GM12878 (cell line): ENCODE measurements around the gene UBAP1L. TPM values are rescaled to one million over a fixed set of nuclear protein-coding genes. Genes with fewer than 3 reads are reported as not detected.
A peak's percentile ranks its signal among the peaks of the same experiment; 100 is the strongest.

Source experiments
- ATAC-seq: fragments of 200-7000 bp; cut with Tn5 transposase; 3 replicates; pipeline ENCODE4 v1.9.1; 2020; ENCODE audit warnings: mild to moderate bottlenecking, moderate library complexity
- BruUV-seq: library from RNA; stranded (reverse); fragments of 400-500 nt; replicated peaks from 2 replicates; lab custom pipeline; 2021; lab: Mats Ljungman, UMichigan
- CTCF ChIA-PET: fragments of 300-600 bp; sonication (Branson Sonifier 250); formaldehyde crosslinking; extraction: SDS; loops from one replicate; lab custom pipeline; 2021; ENCODE audit warnings: inconsistent platforms; lab: Yijun Ruan, JAX
- POLR2A ChIA-PET: fragments of 350-600 bp; formaldehyde crosslinking; extraction: SDS; loops from one replicate; lab custom pipeline; 2021; ENCODE audit warnings: inconsistent platforms; lab: Charles Lee
- RAD21 ChIA-PET: fragments of 300-600 bp; sonication (Branson Sonifier 250); formaldehyde crosslinking; loops from one replicate; lab custom pipeline; 2023; ENCODE audit warnings: antibody characterized with exemption; ENCODE audit not compliant: unreplicated experiment; lab: Charles Lee
- SMC1A ChIA-PET: fragments of 300-600 bp; sonication (Branson Sonifier 250); formaldehyde crosslinking; loops from one replicate; lab custom pipeline; 2023; ENCODE audit not compliant: unreplicated experiment, uncharacterized antibody; lab: Charles Lee
- DNase-seq: peaks from one replicate; pipeline ENCODE4 v3.0.0-alpha.2; 2011; ENCODE audit warnings: low read depth, low spot score
- FAIRE-seq: peaks from 3 replicates; lab custom pipeline; 2011; peaks lifted over from hg19 to GRCh38; lab: Jason Lieb, UNC
- H2AFZ ChIP-seq: 2 replicates; pipeline ENCODE4 v1.6.0; 2011; ENCODE audit warnings: low read depth, low read length, control low read depth; ENCODE audit not compliant: control insufficient read depth
- H3K27ac ChIP-seq: 2 replicates; pipeline ENCODE4 v1.5.1; 2011; ENCODE audit warnings: control low read depth; ENCODE audit not compliant: control insufficient read depth, insufficient read depth
- H3K27me3 ChIP-seq, 2 experiments: replicated peaks in 1 of 2; 2 replicates each; pipeline versions ENCODE4 v1.6.0 to v1.6.1; 2011; ENCODE audit warnings: low read length in 1 of 2; ENCODE audit not compliant: control insufficient read depth in 2 of 2, insufficient read depth in 2 of 2
- H3K36me3 ChIP-seq, 2 experiments: 2 replicates each; pipeline ENCODE4 v1.5.1; 2011; ENCODE audit warnings: low read length in 1 of 2; ENCODE audit not compliant: control insufficient read depth in 2 of 2, insufficient read depth in 2 of 2
- H3K4me1 ChIP-seq: 2 replicates; pipeline ENCODE4 v1.6.1; 2011; ENCODE audit warnings: mild to moderate bottlenecking, low read length, moderate library complexity, mixed read lengths; ENCODE audit not compliant: control insufficient read depth, insufficient read depth
- H3K4me2 ChIP-seq: 2 replicates; pipeline ENCODE4 v1.6.0; 2011; ENCODE audit warnings: control low read depth; ENCODE audit not compliant: control insufficient read depth, insufficient read depth
- H3K4me3 ChIP-seq: fragments of 200-600 bp; sonication (generic); 2 replicates; pipeline ENCODE4 v1.5.1; 2016
- H3K79me2 ChIP-seq: 2 replicates; pipeline ENCODE4 v1.6.0; 2011; ENCODE audit warnings: low read length; ENCODE audit not compliant: control insufficient read depth, insufficient read depth
- H3K9ac ChIP-seq: 2 replicates; pipeline ENCODE4 v1.8.0; 2011; ENCODE audit warnings: low read length, control low read depth, mixed read lengths; ENCODE audit not compliant: control insufficient read depth, insufficient read depth
- H3K9me3 ChIP-seq: replicated peaks from 3 replicates; pipeline ENCODE4 v1.5.1; 2011; ENCODE audit warnings: mild to moderate bottlenecking, low read length; ENCODE audit not compliant: control insufficient read depth, insufficient read depth
- H4K20me1 ChIP-seq: 2 replicates; pipeline ENCODE4 v1.6.0; 2011; ENCODE audit not compliant: control insufficient read depth, insufficient read depth
- CHD2 ChIP-seq: IDR thresholded peaks from 2 replicates; pipeline ENCODE4 v1.6.1; 2011; ENCODE audit warnings: low read depth, low read length, improper control_type of control experiment, borderline replicate concordance
- HCFC1 ChIP-seq: fragments of 150-350 bp; IDR thresholded peaks from 2 replicates; pipeline ENCODE4 v1.6.1; 2014; ENCODE audit warnings: low read length
- IKZF2 ChIP-seq, 2 experiments: fragments of 450-650 bp; IDR thresholded peaks; 2 replicates each; pipeline ENCODE4 v1.6.1; 2017; ENCODE audit warnings: mild to moderate bottlenecking in 2 of 2, moderate library complexity in 2 of 2
- POU2F2 ChIP-seq: IDR thresholded peaks from 3 replicates; pipeline ENCODE4 v1.6.1; 2011; ENCODE audit warnings: low read depth, mild to moderate bottlenecking, low read length, borderline replicate concordance
- TCF3 ChIP-seq: IDR thresholded peaks from 2 replicates; pipeline ENCODE4 v1.6.1; 2012; ENCODE audit warnings: low read depth, mild to moderate bottlenecking, low read length, borderline replicate concordance; ENCODE audit not compliant: insufficient read depth
- WRNIP1 ChIP-seq: IDR thresholded peaks from 2 replicates; pipeline ENCODE4 v1.6.1; 2011; ENCODE audit warnings: low read depth, low read length, improper control_type of control experiment, borderline replicate concordance
- ZBED1 ChIP-seq: IDR thresholded peaks from 2 replicates; pipeline ENCODE4 v1.6.1; 2016; ENCODE audit warnings: borderline replicate concordance
- WGBS: methylation state at CpG from one replicate; pipeline ENCODE4 v1.1.6; 2016; ENCODE audit warnings: low lambda C conversion rate; ENCODE audit not compliant: insufficient replicate concordance, insufficient coverage; ENCODE audit errors: missing lambda C conversion rate; 5-methylcytosine and 5-hydroxymethylcytosine counted together
- in situ Hi-C: fragments of 300-500 bp; cut with MboI; formaldehyde crosslinking; loops from 9 replicates; pipeline ENCODE4 v1.14.3; 2018; ENCODE audit warnings: mixed read lengths
- intact Hi-C: fragments of 100-400 bp; cut with micrococcal nuclease; formaldehyde crosslinking; loops from one replicate; pipeline ENCODE4 v1.14.2; 2022; ENCODE audit not compliant: unreplicated experiment
- polyA plus RNA-seq, 11 experiments: library from polyadenylated mRNA; depleted of rRNA in 4 of 11; unstranded in 6 of 11; stranded (reverse) in 5 of 11; fragments of >200 nt; fragmentation: Nextera tagmentation in 4 of 11; fragmentation: Illumina TruSeq in 1 of 11; extraction: Ambion mirVana in 4 of 11; extraction: Trizol in 1 of 11; gene quantifications; 1 replicate in 1 of 11; 2 replicates in 10 of 11; pipeline versions ENCODE4 v1.2.1 to v1.2.3, GENCODE V29; 2011 to 2016; ENCODE audit warnings: inconsistent platforms in 2 of 11, missing spikeins in 2 of 11, low read depth in 1 of 11
- total RNA-seq, 4 experiments: library from RNA; depleted of rRNA in 3 of 4; stranded (reverse); fragments of >200 nt in 3 of 4; fragmentation: Illumina TruSeq in 1 of 4; extraction: Trizol in 1 of 4; gene quantifications; 2 replicates each; pipeline versions ENCODE4 v1.2.1 to v1.2.3, GENCODE V29; 2013 to 2021
- TF ChIP-seq, protein P1 (sequence below): IDR thresholded peaks from 2 replicates; pipeline ENCODE4 v1.6.1; 2011; ENCODE audit warnings: low read depth, low read length, improper control_type of control experiment, borderline replicate concordance
- TF ChIP-seq, protein P2 (sequence below): fragments of 150-350 bp; IDR thresholded peaks from 2 replicates; pipeline ENCODE4 v1.6.1; 2014; ENCODE audit warnings: mild to moderate bottlenecking, low read depth, low read length
- TF ChIP-seq, protein P3 (sequence below): IDR thresholded peaks from 2 replicates; pipeline ENCODE4 v1.6.1; 2012; ENCODE audit warnings: improper control_type of control experiment, low read depth, low read length; ENCODE audit not compliant: insufficient replicate concordance

The UBAP1L gene
- total and polyA plus RNA-seq, 10 of the 15 experiments (the other 5 are each of a cell fraction or from before 2014, with no cell fraction given) = 0.03 to 2.6 (median 1.0) TPM

DNA sequence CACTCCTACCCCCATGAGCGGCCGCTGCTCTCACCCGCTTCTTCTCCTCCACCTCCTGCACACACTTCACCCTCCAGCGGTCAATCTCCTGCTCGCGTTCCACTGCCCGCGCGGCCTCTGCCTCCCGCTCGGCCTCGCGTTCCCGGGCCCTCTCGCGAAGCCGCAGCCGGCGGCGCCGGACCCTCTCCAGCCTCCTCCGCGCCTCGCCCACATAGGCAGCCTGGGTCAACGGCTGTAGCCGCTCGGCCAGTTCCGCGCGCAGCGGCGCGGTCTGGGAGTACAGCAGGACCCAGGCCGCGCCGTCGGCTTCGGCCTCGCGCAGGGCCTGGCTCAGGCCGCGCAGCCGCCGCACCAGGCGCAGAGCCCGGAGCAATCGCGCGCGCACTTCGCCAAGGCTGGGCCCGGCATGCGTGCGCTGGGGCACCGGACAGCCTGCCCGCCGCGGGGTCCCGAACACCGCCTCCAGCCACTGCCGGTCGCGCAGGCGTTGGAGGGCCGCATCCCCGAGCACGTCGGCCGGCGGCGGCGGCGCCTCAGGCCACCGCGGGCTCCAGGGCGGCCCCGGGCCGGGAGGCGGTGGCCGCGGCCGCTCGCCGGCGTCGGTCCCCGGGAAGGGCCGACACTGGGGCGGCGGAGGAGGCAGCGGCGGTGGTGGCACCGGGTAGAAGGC is 18.0 kb upstream of the UBAP1L start:
- in situ Hi-C loops (no loop called here), intact Hi-C loops (no loop called here)
- no peaks in the 10 kb centered on the region for H3K27me3 ChIP-seq
- peak overlapping the region; percentile 62 for H3K27ac ChIP-seq
- peak overlapping the region; percentile 89 for H3K4me2 ChIP-seq
- H3K79me2 ChIP-seq = peaks cover 17% of the 10 kb centered on the region
- no peak for DNase-seq
- H3K4me3 ChIP-seq = peak overlapping the region; percentile 89
- ChIA-PET SMC1A (no interaction called here), RAD21 (interaction anchor here (1.2 to 1.3 kb wide), 2 partner anchors 49 to 52 kb away, joined by 3 to 7 read pairs; partner anchors contain the start of gene CLPX), POLR2A (interaction anchor here (0.5 to 1.3 kb wide), 6 partner anchors 40 to 177 kb away, joined by 3 to 7 read pairs (median 4); partner anchors contain the start of genes CLPX and PARP16), CTCF (interaction anchor here (0.6 to 1.5 kb wide), 4 partner anchors 16 to 252 kb away, joined by 3 to 4 read pairs (median 3); no protein-coding TSS in a partner anchor)
- peak; percentile 75 for ATAC-seq
- peak overlapping the region; percentile 99 for H2AFZ ChIP-seq
- H3K4me1 ChIP-seq = 0 out of 2 replicates have a peak, but pooled peaks cover 2% of the 10 kb centered on the region
- no peaks in the 10 kb centered on the region; the same call in 2 of the 3 replicates for H3K9me3 ChIP-seq
- peaks cover 2% of the 10 kb centered on the region; the same call in 1 of the 2 replicates for H4K20me1 ChIP-seq
- no TSS peak for BruUV-seq
- no peak for FAIRE-seq
- H3K36me3 ChIP-seq = peaks cover 4 to 16% of the 10 kb centered on the region in 2 experiments
- peak overlapping the region; percentile 84 for H3K9ac ChIP-seq
- WGBS = under 1% methylated on average over 86 of the region's 93 CpGs
- TF ChIP-seq IKZF2 (IDR thresholded peaks at IDR 0.05) (no peak), HCFC1 (no peak), CHD2 (0 out of 2 replicates have a peak, but pooled peaks have one; percentile 44), TCF3 (0 out of 2 replicates have a peak, but pooled peaks have one; percentile 7), WRNIP1 (no peak), ZBED1 (no peak), POU2F2 (no peak)
- TF ChIP-seq, protein P1, sequence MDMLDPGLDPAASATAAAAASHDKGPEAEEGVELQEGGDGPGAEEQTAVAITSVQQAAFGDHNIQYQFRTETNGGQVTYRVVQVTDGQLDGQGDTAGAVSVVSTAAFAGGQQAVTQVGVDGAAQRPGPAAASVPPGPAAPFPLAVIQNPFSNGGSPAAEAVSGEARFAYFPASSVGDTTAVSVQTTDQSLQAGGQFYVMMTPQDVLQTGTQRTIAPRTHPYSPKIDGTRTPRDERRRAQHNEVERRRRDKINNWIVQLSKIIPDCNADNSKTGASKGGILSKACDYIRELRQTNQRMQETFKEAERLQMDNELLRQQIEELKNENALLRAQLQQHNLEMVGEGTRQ = no peak
- TF ChIP-seq, protein P2, sequence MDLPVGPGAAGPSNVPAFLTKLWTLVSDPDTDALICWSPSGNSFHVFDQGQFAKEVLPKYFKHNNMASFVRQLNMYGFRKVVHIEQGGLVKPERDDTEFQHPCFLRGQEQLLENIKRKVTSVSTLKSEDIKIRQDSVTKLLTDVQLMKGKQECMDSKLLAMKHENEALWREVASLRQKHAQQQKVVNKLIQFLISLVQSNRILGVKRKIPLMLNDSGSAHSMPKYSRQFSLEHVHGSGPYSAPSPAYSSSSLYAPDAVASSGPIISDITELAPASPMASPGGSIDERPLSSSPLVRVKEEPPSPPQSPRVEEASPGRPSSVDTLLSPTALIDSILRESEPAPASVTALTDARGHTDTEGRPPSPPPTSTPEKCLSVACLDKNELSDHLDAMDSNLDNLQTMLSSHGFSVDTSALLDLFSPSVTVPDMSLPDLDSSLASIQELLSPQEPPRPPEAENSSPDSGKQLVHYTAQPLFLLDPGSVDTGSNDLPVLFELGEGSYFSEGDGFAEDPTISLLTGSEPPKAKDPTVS = no peak
- TF ChIP-seq, protein P3, sequence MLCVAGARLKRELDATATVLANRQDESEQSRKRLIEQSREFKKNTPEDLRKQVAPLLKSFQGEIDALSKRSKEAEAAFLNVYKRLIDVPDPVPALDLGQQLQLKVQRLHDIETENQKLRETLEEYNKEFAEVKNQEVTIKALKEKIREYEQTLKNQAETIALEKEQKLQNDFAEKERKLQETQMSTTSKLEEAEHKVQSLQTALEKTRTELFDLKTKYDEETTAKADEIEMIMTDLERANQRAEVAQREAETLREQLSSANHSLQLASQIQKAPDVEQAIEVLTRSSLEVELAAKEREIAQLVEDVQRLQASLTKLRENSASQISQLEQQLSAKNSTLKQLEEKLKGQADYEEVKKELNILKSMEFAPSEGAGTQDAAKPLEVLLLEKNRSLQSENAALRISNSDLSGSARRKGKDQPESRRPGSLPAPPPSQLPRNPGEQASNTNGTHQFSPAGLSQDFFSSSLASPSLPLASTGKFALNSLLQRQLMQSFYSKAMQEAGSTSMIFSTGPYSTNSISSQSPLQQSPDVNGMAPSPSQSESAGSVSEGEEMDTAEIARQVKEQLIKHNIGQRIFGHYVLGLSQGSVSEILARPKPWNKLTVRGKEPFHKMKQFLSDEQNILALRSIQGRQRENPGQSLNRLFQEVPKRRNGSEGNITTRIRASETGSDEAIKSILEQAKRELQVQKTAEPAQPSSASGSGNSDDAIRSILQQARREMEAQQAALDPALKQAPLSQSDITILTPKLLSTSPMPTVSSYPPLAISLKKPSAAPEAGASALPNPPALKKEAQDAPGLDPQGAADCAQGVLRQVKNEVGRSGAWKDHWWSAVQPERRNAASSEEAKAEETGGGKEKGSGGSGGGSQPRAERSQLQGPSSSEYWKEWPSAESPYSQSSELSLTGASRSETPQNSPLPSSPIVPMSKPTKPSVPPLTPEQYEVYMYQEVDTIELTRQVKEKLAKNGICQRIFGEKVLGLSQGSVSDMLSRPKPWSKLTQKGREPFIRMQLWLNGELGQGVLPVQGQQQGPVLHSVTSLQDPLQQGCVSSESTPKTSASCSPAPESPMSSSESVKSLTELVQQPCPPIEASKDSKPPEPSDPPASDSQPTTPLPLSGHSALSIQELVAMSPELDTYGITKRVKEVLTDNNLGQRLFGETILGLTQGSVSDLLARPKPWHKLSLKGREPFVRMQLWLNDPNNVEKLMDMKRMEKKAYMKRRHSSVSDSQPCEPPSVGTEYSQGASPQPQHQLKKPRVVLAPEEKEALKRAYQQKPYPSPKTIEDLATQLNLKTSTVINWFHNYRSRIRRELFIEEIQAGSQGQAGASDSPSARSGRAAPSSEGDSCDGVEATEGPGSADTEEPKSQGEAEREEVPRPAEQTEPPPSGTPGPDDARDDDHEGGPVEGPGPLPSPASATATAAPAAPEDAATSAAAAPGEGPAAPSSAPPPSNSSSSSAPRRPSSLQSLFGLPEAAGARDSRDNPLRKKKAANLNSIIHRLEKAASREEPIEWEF = no peak
